ENCODE measurements around the gene SEC22A. TPM values are rescaled to one million over a fixed set of nuclear protein-coding genes. Genes with fewer than 3 reads are reported as not detected.

SEC22A gene
- total and polyA plus RNA-seq, 2 experiments from 2014 or later, result 8.8 to 12.3 TPM

DNA sequence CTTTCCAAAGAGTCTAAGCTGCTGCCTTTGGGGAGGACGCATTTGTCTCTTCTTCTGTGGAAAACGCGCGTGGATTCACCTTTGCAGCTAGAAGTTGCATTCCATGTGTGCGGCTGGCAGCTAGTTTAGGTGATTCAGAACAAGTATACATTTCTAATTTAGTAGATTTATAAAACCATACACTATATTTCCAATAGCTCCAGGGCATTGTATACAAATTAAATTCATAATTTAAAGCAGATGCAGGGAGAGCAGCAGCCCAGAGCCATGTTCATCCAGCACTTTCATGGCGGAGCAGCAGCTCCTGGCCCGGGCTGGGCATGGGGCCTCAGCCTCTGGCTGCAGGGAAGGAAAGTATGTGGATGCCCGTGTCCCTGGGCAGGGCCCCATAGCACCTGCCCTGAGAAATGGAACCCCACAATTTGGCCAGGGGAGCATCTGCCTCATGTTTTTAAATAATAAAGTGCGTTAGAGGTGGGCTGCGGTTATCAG, 42.8 kb upstream of the SEC22A start:
- TF ChIP-seq, protein P1, sequence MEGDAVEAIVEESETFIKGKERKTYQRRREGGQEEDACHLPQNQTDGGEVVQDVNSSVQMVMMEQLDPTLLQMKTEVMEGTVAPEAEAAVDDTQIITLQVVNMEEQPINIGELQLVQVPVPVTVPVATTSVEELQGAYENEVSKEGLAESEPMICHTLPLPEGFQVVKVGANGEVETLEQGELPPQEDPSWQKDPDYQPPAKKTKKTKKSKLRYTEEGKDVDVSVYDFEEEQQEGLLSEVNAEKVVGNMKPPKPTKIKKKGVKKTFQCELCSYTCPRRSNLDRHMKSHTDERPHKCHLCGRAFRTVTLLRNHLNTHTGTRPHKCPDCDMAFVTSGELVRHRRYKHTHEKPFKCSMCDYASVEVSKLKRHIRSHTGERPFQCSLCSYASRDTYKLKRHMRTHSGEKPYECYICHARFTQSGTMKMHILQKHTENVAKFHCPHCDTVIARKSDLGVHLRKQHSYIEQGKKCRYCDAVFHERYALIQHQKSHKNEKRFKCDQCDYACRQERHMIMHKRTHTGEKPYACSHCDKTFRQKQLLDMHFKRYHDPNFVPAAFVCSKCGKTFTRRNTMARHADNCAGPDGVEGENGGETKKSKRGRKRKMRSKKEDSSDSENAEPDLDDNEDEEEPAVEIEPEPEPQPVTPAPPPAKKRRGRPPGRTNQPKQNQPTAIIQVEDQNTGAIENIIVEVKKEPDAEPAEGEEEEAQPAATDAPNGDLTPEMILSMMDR (IDR thresholded peaks at IDR 0.05; ENCODE audit: low read depth, low read length), result no peak
- no peak overlapping the region for H3K27ac ChIP-seq
- no peaks in the 10 kb centered on the region for H3K36me3 ChIP-seq

DNA sequence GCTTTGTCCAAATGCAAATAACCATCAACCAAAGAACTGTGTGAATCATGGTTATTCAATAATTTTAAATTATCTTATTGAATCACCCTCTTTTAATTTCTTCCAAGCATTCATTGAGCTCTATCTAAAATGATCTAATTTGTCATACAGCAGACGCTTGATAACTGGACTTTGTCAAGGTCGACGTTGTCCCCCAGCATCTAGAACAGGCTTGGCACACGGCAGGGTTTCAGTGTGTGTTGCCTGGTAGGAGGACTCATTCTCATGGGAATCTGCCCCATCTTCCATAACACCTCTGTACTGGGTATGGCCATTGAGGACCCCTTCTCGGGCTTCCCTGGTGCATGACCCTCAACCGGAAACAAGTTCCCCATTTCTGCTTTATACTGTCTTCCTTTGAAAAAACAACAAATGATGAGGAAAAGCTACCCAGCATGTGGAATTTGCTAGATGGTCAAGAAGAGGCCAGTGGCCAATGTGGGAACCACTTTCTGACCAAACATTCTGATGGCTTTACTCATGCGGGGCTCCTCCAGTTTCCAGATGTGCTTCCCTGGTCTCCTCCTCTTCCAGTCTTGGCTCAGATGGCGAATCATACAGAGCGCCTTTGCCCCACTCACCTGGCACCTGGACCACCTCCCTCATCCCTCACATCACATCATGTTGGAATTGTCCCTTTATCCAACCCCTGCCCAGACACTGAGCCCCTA, 41.7 kb upstream of the SEC22A start:
- no peak overlapping the region for H3K27ac ChIP-seq
- TF ChIP-seq, protein P1 (IDR thresholded peaks at IDR 0.05; ENCODE audit: low read depth, low read length), result no peak
- DNase-seq (ENCODE audit: low read depth in 1 of 2, low spot score in 1 of 2), result peak in 1 of 2 donors; percentile 9
- H3K9me3 ChIP-seq (ENCODE audit: low read depth), result no peaks in the 10 kb centered on the region
- no peaks in the 10 kb centered on the region for H3K27me3 ChIP-seq
- H3K4me1 ChIP-seq (ENCODE audit: low read depth), result no peaks in the 10 kb centered on the region
- no peaks in the 10 kb centered on the region for H3K36me3 ChIP-seq
- H3K4me3 ChIP-seq, result no peak overlapping the region

More for the DNA sequence above, 42.8 kb upstream of the SEC22A start:
- Histone ChIP-seq H3K27me3 (no peaks in the 10 kb centered on the region), H3K9me3 (ENCODE audit: low read depth) (no peaks in the 10 kb centered on the region), H3K4me3 (no peak overlapping the region), H3K4me1 (ENCODE audit: low read depth) (no peaks in the 10 kb centered on the region)
- DNase-seq (ENCODE audit: low read depth in 1 of 2, low spot score in 1 of 2), result no peak

DNA sequence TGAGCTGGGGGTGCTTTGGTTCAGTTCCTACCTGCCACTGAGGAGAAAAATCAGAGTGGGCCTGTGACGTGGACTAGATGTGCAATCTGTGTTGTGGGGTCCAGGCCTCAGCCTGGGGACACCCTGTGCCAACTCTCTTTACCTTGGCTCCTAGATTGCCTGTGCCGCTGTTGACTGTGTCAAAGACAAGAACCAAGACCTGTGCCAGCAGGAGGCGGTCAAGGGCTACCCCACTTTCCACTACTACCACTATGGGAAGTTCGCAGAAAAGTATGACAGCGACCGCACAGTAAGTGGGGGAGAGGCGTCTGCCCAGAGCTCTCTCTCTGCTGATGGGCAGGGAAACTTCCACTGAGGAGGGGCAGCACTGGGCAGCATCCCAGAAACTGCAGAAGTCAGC, 40.6 kb upstream of the SEC22A start:
- Histone ChIP-seq H3K9me3 (ENCODE audit: low read depth) (no peaks in the 10 kb centered on the region), H3K4me3 (no peak overlapping the region), H3K27ac (no peak overlapping the region), H3K4me1 (ENCODE audit: low read depth) (no peaks in the 10 kb centered on the region), H3K36me3 (no peaks in the 10 kb centered on the region), H3K27me3 (no peaks in the 10 kb centered on the region)
- TF ChIP-seq, protein P1 (IDR thresholded peaks at IDR 0.05; ENCODE audit: low read depth, low read length), result no peak
- DNase-seq (ENCODE audit: low read depth in 1 of 2, low spot score in 1 of 2), result no peak

DNA sequence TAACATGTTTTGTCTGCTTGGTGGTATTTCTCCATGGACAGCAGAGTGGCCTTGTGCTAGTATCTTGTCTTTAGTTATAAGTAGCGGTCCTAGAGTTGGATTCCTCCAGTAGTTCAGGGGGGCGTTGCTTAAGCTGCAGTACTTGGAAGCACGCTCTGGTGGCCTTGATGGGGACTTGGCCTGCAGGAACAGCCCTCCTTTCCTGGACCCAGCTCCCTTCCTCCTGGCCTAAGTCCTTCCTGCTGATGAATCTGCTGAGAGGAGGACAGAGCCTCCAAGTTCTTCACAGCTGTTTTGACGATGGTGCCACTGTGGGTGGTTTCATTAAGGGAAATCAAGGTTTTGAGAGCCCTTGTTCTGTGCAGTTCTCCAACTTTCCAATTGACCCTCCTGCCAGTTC, 38.6 kb upstream of the SEC22A start:
- no peak for DNase-seq (ENCODE audit: low read depth in 1 of 2, low spot score in 1 of 2)
- Histone ChIP-seq H3K9me3 (ENCODE audit: low read depth) (no peaks in the 10 kb centered on the region), H3K27me3 (no peaks in the 10 kb centered on the region), H3K4me1 (ENCODE audit: low read depth) (no peaks in the 10 kb centered on the region), H3K36me3 (no peaks in the 10 kb centered on the region), H3K27ac (no peak overlapping the region), H3K4me3 (no peak overlapping the region)
- TF ChIP-seq, protein P1 (IDR thresholded peaks at IDR 0.05; ENCODE audit: low read depth, low read length), result no peak

DNA sequence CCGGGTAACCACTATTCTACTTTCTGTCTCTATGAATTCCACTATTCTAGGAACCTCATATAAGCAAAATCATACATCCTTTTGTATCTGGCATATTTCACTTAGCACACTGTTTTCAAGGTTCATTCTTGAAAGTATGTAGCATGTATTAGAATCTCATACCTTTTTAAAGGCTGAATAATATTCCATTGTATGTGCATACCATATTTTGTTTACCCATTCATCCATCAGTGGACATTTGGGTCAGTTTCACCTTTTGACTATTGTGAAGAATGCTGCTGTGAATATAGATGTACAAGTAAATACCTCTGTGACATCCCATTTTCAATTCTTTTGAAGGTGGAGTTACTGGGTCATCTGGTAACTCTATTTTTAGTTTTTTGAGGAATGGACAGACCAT, 36.6 kb upstream of the SEC22A start:
- no peaks in the 10 kb centered on the region for H3K36me3 ChIP-seq
- no peaks in the 10 kb centered on the region for H3K9me3 ChIP-seq (ENCODE audit: low read depth)
- H3K4me3 ChIP-seq, result no peak overlapping the region
- no peaks in the 10 kb centered on the region for H3K27me3 ChIP-seq
- TF ChIP-seq, protein P1 (IDR thresholded peaks at IDR 0.05; ENCODE audit: low read depth, low read length), result no peak
- DNase-seq (ENCODE audit: low read depth in 1 of 2, low spot score in 1 of 2), result no peak
- no peak overlapping the region for H3K27ac ChIP-seq
- no peaks in the 10 kb centered on the region for H3K4me1 ChIP-seq (ENCODE audit: low read depth)

Measured in cardiac muscle cell (in vitro differentiated cells and primary cell).